Urothelium cell line (cell line): ENCODE results near the gene AK1.
"Not testable (repeated sequence)": the region's sequence is repeated elsewhere in the genome, so short reads cannot be mapped to it uniquely, and the experiment has no call there.

ENCODE experiments used
- DNase-seq: peaks from one replicate; pipeline ENCODE4 v3.0.0; 2011; ENCODE audit warnings: low spot score, mixed read lengths
- FAIRE-seq: peaks from 2 replicates; lab custom pipeline; 2011; peaks lifted over from hg19 to GRCh38; lab: Jason Lieb, UNC

The AK1 gene

DNA sequence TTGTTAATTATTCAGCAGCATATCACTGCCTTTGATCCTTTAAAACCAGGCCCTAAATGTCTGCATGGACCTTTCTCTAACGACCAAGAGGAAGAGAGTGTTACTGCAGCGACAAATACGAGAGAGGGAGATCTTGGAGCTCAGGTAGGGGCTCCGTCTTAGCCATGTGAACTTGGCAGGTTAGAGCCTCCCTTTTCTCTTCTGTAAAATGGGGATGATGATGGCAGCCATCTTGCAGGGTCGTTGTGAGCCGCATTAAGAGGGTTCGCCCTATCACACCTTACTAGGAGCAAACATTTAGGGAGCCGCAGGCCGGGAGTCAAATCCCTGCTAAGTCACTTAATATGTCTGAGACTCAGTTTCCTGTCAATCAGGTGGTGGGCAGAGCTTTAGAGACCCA lies 24.6 kb downstream of the AK1 start:
- no peak for FAIRE-seq
- no peak for DNase-seq

DNA sequence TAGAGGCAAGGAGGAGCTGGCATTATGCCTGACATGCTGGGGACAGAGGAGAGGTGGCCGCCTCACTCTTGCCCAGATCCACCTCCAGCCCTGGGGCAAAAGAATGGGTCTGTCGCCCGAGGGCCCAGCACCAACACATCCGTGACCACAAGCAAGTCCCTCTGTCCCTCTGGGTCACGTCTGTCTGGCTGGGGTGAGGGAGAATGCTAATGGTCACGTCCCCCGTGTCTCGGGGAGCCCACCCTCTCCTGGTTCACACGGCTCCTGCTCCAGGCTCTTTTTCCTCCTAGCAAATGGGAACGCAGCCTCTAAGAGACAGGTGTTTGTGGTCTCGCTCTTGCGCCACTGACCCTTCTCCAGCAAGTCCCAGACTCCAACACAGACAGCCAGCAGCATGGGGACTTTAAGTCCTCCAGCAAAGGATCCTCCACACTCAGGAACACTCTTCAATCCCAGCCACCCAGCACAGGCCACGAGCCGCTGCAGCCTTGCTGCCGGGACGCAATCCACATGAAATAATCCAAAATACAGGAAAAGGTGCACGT lies 27.1 kb downstream of the AK1 start:
- DNase-seq (no peak), FAIRE-seq (no peak)

DNA sequence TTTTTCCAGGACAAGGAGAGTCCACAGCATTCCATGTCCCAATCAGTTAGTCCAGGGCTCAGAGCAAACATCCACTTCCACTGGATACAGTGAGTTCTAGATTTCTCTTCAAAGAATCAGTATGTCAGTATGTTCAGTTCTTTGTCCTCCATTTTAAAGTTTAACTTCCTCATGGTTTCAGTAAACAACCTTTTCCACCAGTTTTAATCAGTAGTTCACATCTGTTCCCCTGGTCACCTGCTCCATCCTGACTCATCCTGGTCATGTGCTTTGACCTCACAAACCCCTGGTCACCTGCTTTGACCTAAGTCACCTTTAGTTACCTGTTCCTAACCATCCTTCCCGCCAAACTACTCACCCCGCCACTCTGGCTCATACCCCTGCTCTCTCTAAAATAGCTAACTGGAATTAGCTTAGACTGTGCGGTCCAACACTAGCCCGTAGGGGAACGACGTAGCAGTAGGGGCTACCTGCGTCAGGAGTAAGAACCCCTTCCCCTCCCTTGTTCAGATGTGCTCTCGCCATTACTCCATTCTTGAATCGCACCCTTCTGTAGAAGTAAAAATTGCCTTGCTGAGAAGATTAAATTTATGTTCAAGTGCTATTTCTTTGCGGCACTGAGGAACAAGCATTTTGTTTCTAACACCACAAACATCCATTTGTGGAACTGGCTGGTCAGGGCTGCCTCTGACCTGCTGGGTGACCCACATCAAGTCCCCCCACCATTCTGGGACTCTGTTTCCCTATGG lies 28.5 kb downstream of the AK1 start:
- no peak for FAIRE-seq
- no peak for DNase-seq

DNA sequence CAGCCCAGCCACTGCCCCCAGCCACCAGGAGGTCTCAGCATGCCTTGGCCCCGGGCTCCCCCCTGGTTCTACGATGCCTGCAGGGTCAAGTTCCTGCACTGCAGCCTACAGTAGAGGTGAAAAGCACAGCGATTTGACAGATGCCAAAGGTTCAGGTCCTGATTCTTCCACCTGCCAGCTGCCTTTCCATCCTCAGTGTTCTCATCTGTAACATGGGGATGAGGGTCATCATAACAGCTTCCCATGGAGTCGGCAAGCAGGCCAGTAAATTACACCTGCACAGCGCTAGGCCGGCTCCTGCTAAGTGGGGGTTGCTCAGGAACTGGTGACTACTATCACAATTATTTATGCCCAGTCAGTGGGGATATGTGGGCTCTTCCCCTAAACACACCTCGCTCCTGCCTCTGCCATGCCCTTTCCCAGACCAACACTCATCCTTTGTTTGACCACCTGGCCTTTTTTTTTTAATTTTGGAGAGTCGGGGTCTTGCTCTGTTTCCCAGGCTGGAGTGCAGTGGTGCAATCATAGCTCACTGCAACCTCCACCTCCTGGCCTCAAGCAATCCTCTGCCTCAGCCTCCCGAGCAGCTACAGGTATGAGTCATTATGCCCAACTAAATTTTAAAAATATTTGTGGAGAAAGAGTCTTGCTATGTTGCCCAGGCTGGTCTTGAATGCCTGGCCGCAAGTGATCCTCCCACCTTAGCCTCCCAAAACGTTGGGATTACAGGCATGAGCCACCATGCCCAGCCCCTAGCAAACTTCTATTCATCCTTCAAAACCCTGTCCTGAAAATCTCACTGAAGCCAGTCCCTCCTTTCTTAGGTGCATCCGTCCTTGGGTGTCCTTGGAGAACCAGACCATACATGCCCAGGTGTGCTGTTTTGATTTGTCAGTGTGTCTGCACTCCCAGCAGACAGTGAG lies 29.4 kb downstream of the AK1 start:
- FAIRE-seq (no peak), DNase-seq (no peak)

DNA sequence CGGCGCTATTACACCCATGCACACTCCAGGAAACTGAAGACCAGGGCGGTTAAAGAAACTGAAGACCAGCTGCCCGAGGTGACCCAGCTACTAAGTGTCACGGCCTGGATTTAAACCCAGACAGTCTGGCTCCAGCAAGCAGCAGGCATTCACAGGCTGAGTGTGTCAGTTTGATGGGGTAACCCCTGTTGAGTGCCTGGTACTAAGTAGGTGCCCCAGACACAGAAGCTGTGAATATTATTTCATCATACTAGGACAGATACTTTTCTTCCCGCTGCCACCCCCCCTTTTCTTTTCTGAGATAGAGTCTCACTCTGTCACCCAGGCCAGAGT lies 30.3 kb downstream of the AK1 start:
- FAIRE-seq: no peak

DNA sequence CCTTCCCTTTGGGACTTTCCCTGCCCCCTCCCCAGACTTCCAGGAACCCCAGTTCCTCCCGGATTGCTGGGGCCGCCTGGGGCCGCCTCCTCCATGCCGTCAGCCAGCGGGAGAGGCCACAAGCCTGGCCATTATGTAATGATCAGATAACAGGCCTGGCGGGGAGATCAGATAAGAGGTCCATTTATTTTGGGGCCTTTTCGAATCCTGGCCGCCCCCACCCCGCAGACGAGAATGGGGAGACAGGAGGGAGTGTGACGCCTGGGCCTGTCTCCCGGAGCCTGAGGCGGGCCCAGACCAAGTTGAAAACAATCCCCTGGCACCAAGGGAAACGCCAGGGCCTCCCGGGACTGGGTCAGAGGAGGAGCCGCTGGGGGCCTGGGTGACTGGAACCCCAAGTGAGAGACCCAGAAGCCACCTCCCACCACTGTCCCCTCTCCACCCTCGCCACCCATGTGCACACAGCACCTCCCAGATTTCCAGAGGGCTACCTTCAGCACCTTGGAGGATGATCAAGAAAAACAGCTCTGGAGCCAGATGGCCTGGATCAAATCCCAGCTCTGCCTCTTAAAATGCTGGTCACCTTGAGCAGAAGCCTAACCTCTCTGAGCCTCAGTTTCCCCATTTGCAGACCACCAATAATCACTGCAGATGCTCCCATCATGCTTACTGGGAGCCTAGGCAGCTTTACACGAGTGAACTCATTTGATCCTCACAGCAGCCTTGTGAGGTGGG lies 30.9 kb downstream of the AK1 start:
- no peak for DNase-seq
- FAIRE-seq: no peak

More for the DNA sequence above, 30.3 kb downstream of the AK1 start:
- DNase-seq: no peak

DNA sequence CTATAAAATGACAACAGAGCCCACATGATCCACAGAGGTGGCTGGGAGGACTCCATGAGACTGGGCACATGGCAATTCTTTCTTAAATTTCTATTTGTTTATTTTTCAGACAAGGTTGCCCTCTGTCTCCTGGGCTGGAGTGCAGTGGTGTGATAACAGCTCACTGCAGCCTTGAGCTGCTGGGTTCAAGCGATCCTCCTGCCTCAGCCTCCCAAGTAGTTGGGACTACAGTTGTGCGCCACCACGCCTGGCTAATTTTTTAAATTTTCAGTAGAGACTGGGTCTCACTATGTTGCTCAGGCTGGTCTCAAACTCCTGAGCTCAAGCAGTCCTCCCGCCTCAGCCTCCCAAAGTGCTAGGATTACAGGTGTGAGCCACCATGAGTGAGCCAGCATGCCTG lies 31.9 kb downstream of the AK1 start:
- FAIRE-seq, DNase-seq: not testable (repeated sequence)

DNA sequence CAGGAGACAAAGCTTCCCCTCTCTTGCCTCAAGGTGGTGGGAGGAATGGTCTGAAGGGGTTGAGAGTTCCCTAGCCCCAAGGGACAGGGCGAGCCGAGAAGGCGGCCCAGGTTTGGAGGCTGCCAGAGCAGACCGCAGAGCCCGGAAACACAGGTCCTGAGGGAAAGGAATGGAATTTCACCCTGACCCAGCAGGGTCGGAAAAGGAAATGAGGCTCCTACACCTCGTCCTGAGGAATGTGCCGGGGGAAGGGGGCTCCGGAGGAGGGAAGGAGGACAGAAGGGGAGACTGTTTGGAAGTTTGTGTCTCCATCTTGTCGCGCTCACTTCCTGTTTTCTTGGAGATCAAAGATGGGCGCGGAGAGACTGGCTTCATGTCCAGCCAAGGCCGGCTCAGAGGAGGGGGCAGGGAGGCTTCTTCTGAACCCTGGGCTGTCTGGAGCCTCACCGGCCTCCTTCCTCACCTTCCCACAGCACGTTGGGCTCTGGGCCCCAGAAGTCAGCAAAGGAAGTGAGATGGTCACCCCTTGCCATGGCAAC lies 32.6 kb downstream of the AK1 start:
- FAIRE-seq: no peak
- peak; percentile 59 for DNase-seq

DNA sequence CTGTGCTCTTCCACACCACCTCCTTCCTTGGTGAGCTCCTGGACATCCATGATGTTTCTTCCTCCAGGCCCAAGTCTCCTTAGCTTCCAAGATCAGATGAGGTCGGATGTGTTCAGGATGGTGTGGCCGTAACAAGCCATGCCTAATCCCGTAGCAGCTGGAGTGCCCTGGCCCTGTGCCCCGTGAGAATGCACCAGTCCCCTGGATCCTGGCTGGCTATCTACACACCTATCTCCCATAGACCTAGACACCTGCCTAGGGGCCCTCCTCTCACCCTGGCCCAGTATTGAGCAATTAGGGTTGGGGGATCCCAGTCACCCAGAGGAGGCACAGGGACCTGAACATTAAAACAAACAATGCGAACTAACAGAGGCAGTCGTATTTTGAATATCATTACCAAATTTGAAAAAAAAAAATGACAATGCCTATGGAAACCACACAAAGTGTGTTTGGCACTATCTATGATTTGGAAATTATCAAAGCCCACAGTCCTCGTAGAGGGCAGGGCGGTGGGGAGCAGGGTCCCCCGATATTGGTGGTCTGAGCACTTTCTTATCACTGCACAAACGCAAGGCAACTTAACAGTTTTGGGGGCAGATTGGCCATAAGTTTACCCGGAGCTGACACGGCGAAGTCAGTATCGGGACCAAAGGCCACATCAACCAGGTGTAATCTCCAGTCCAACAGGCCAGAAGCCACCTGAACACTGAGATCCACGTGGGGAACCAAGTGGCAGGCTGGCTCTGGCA lies 36.2 kb downstream of the AK1 start:
- no peak for FAIRE-seq

DNA sequence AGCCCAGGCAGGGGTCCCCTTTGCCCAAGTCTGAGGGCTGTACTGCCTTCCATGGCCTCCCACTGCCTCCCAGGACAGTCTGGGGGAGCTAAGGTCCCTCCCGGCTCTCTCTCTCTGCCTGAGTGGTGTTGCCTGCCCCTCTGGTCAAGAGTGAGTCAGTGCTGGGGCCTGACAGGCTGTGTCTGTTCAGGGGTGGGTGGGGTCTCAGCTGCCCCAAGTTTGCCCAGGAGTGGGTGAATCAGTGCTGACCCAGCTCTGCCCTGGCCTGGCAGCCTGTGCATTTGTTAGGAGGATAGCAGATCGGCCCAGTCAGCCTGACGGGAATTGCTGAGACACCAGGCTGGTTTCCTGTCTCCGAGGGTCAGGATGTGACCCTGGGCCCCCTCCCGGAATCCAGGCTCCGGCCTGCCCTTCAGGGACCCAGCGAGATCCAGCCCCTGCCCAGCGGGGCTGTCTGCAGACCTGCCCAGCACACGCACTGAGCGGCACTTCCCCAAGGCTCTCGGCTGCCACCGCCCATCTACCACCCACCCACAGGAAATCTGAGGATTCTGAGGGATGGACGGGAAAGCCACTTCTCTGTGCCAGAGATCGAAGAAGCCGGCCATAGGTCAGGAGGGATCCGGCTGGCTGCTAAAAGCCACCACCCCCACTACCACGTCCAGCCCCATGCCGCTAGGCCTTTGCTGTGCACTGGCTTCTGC lies 38.9 kb downstream of the AK1 start:
- peak; percentile 21 for DNase-seq
- no peak for FAIRE-seq

More for the DNA sequence above, 36.2 kb downstream of the AK1 start:
- DNase-seq: no peak

DNA sequence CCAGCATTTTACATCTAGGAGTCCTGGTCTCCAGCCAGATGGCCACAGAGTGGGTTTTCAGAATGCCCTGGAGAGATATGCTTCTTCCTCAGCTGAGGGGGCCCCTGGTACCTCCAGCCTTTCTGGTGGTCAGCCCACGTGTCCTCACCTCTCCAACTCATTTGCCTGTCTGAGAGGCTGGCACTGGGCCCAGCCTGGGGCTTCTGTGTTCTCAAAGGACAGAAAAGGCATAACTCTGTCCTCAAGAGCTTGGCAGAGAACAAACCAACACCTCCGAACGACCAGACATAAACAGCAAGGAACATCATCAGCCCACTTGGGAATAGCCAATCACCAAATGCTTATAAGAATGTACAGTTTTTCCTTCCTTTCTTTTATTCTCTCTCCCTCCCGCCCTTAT lies 40.1 kb downstream of the AK1 start:
- FAIRE-seq (no peak), DNase-seq (no peak)

DNA sequence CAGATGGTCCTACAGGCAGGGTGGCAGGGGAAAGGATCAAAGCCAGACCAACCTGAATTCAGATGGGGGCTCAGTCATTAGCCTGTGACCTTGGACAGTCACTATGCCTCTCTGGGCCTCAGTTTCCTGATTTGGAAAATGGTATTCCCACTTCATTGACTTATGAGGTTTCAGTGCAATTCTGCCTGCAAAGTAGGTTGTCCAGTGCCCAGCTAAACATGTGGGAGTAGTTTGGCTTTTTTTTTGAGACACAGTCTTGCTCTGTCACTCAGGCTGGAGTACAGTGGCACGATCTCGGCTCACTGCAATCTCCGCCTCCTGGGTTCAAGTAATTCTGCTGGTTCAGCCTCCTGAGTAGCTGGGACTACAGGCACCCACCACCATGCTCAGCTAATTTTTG lies 40.9 kb downstream of the AK1 start:
- not testable (repeated sequence) for DNase-seq, FAIRE-seq

DNA sequence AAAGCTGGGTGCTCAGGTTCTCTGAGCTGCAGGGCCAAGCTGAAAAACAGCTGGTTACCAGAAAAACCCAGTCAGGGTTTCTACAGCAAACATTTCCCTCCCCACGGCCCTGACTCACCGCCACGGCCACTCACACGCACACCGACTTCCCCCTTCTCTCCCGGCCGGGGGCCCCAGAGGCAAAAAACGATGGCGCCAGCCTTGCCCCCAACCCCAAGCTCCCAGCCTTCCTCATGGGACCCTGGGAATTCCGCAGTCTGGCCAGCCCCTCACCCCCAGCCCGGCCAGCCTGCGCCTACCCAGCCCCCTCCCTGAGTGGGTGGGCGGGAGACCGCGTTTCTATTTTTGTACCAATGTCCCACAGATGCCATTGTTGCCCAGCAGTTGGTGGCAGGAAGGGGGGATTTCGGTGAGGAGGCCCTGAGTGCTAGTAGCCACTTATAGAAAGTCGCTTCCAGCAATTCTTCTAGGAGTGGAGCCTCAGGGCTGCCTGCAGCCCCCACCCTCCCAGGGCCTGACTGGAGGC lies 41.4 kb downstream of the AK1 start:
- FAIRE-seq (no peak), DNase-seq (no peak)

DNA sequence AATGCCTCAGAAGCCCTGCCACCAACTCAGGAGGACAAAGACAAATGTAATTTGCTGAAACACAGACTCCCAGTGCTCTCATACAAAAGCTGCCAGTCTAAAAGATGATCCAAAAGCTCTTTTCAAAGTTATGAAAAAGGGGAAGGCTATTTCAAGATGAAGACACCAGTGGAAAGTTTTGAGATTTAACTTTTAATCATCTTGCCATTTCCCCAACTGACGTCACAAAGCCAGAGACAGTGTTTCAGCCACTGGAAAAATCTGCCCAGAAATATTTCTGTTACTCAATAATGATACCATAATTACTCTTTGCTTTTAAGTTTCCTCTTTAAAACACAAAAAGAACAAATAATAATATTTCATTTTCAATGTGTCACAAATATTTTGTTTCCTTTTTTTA lies 43.9 kb downstream of the AK1 start:
- DNase-seq: no peak
- FAIRE-seq: no peak

DNA sequence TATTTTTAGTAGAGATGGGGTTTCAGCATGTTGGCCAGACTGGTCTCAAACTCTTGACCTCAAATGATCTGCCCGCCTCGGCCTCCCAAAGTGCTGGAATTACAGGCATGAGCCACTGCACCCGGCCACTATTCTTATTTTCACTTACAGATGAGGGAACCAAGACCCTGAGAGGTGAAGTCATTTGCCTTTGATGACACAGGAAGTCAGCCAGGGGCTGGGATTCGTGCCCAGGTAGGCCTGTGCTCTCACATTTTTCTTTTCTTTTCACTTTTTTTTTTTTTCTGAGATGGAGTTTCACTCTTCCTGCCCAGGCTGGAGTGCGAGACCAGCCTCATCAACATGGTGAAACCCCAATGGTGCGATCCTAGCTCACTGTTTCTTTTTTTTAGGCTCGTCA lies 45.2 kb downstream of the AK1 start:
- DNase-seq (no peak), FAIRE-seq (no peak)

DNA sequence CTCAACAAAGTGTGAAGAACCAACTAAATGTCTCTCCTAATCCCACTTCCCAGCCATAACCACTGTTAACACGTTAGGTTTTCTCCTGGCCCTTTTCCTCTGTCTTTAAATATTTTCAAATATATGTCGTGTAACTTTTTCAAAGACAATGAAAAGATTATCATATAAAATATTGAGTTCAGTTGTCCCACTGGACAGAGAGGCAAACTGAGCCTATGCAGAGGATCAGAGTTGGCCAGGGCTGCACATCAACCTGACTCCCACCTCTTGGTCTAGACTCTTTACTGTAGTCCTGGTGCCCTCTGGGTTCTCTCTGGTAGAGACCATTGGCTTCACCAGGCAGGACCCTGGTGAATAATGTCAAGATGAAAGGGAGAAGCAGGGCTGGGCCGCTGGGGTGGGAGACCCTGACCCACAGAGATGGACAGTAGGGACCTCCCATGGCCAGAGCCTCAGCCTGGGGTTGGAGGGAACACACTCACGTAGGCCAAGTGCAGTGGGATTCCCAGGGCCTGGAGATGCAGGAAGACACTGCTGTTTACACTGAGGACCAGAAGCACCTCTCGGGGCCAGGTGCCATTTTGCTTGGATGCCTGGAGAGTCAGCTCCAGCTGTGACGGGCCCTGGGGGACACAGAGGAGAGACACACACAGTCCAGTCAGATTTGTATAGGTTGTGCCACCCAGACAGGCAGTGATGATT lies 48.1 kb downstream of the AK1 start:
- DNase-seq (no peak), FAIRE-seq (no peak)

DNA sequence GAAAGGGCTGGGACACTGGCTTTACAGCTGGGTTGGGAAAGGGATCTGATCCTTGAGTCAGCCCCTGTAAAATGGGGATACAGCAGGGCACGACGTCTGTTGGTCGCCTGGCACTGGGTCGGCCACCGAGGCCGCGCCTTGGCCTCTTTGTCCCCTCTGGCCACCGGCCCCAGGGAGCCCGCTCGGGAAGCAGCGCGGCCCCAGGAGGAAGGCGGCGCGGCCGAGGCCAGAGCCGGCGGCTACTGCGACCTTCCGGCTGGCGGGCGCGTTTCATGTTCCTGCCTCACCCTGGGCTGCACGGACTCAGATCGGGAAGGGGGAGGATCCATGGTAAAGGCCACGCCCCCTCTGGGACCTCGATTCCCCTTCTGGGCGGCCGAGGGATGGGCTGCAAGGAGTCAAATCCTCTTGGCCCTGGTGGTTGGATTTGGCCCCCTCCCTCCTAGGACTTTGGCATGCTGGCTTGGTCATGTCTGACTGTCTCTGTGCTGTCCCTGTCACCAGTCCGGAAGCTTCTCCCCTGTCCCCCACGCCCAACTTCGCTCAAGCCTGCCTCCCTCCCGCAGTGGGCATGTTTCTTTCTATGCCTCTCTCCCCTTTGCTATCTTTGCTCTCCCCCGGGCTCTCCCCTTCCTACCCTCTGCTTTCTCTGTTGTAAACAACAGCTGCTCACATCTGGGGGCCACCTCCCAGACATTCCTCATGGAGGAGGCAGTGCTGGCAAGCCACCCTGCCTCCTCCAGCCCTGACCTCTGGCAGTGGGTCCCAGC lies 49.0 kb downstream of the AK1 start:
- FAIRE-seq (no peak), DNase-seq (no peak)
